GM12878 (cell line): ENCODE results near the gene PLEKHM2. TPM values are rescaled to one million over a fixed set of nuclear protein-coding genes. Genes with fewer than 3 reads are reported as not detected.

Experiments
- ATAC-seq: fragments of 200-7000 bp; cut with Tn5 transposase; 3 replicates; pipeline ENCODE4 v1.9.1; 2020; ENCODE audit warnings: mild to moderate bottlenecking, moderate library complexity
- BruUV-seq: library from RNA; stranded (reverse); fragments of 400-500 nt; replicated peaks from 2 replicates; lab custom pipeline; 2021; lab: Mats Ljungman, UMichigan
- CTCF ChIA-PET: fragments of 300-600 bp; sonication (Branson Sonifier 250); formaldehyde crosslinking; extraction: SDS; loops from one replicate; lab custom pipeline; 2021; ENCODE audit warnings: inconsistent platforms; lab: Yijun Ruan, JAX
- POLR2A ChIA-PET: fragments of 350-600 bp; formaldehyde crosslinking; extraction: SDS; loops from one replicate; lab custom pipeline; 2021; ENCODE audit warnings: inconsistent platforms; lab: Charles Lee
- RAD21 ChIA-PET: fragments of 300-600 bp; sonication (Branson Sonifier 250); formaldehyde crosslinking; loops from one replicate; lab custom pipeline; 2023; ENCODE audit warnings: antibody characterized with exemption; ENCODE audit not compliant: unreplicated experiment; lab: Charles Lee
- SMC1A ChIA-PET: fragments of 300-600 bp; sonication (Branson Sonifier 250); formaldehyde crosslinking; loops from one replicate; lab custom pipeline; 2023; ENCODE audit not compliant: unreplicated experiment, uncharacterized antibody; lab: Charles Lee
- DNase-seq: peaks from one replicate; pipeline ENCODE4 v3.0.0-alpha.2; 2011; ENCODE audit warnings: low read depth, low spot score
- FAIRE-seq: peaks from 3 replicates; lab custom pipeline; 2011; peaks lifted over from hg19 to GRCh38; lab: Jason Lieb, UNC
- H2AFZ ChIP-seq: 2 replicates; pipeline ENCODE4 v1.6.0; 2011; ENCODE audit warnings: low read depth, low read length, control low read depth; ENCODE audit not compliant: control insufficient read depth
- H3K27ac ChIP-seq: 2 replicates; pipeline ENCODE4 v1.5.1; 2011; ENCODE audit warnings: control low read depth; ENCODE audit not compliant: control insufficient read depth, insufficient read depth
- H3K27me3 ChIP-seq, 2 experiments: replicated peaks in 1 of 2; 2 replicates each; pipeline versions ENCODE4 v1.6.0 to v1.6.1; 2011; ENCODE audit warnings: low read length in 1 of 2; ENCODE audit not compliant: control insufficient read depth in 2 of 2, insufficient read depth in 2 of 2
- H3K36me3 ChIP-seq, 2 experiments: 2 replicates each; pipeline ENCODE4 v1.5.1; 2011; ENCODE audit warnings: low read length in 1 of 2; ENCODE audit not compliant: control insufficient read depth in 2 of 2, insufficient read depth in 2 of 2
- H3K4me1 ChIP-seq: 2 replicates; pipeline ENCODE4 v1.6.1; 2011; ENCODE audit warnings: mild to moderate bottlenecking, low read length, moderate library complexity, mixed read lengths; ENCODE audit not compliant: control insufficient read depth, insufficient read depth
- H3K4me2 ChIP-seq: 2 replicates; pipeline ENCODE4 v1.6.0; 2011; ENCODE audit warnings: control low read depth; ENCODE audit not compliant: control insufficient read depth, insufficient read depth
- H3K4me3 ChIP-seq: fragments of 200-600 bp; sonication (generic); 2 replicates; pipeline ENCODE4 v1.5.1; 2016
- H3K79me2 ChIP-seq: 2 replicates; pipeline ENCODE4 v1.6.0; 2011; ENCODE audit warnings: low read length; ENCODE audit not compliant: control insufficient read depth, insufficient read depth
- H3K9ac ChIP-seq: 2 replicates; pipeline ENCODE4 v1.8.0; 2011; ENCODE audit warnings: low read length, control low read depth, mixed read lengths; ENCODE audit not compliant: control insufficient read depth, insufficient read depth
- H3K9me3 ChIP-seq: replicated peaks from 3 replicates; pipeline ENCODE4 v1.5.1; 2011; ENCODE audit warnings: mild to moderate bottlenecking, low read length; ENCODE audit not compliant: control insufficient read depth, insufficient read depth
- H4K20me1 ChIP-seq: 2 replicates; pipeline ENCODE4 v1.6.0; 2011; ENCODE audit not compliant: control insufficient read depth, insufficient read depth
- ATF2 ChIP-seq: IDR thresholded peaks from 2 replicates; pipeline ENCODE4 v1.6.1; 2012; ENCODE audit warnings: low read length, inconsistent platforms
- BACH1 ChIP-seq: fragments of 450-650 bp; IDR thresholded peaks from 2 replicates; pipeline ENCODE4 v1.6.1; 2017; ENCODE audit warnings: mild to moderate bottlenecking, borderline replicate concordance
- CBFB ChIP-seq: IDR thresholded peaks from 2 replicates; pipeline ENCODE4 v1.6.1; 2016; ENCODE audit warnings: antibody characterized with exemption, low read depth
- CEBPZ ChIP-seq: fragments of 150-350 bp; IDR thresholded peaks from 2 replicates; pipeline ENCODE4 v1.6.1; 2016; ENCODE audit warnings: low read depth, low read length
- ESRRA ChIP-seq: IDR thresholded peaks from 2 replicates; pipeline ENCODE4 v1.6.1; 2012; ENCODE audit warnings: mild to moderate bottlenecking, low read length, improper control_type of control experiment
- EZH2 ChIP-seq: IDR thresholded peaks from 2 replicates; pipeline ENCODE4 v1.6.1; 2012; ENCODE audit warnings: low read depth, mild to moderate bottlenecking, control low read depth, inconsistent platforms, low read length, borderline replicate concordance; ENCODE audit not compliant: control insufficient read depth
- IRF5 ChIP-seq: fragments of 450-650 bp; IDR thresholded peaks from 2 replicates; pipeline ENCODE4 v1.6.1; 2017; ENCODE audit warnings: borderline replicate concordance
- LARP7 ChIP-seq: fragments of 450-650 bp; IDR thresholded peaks from 2 replicates; pipeline ENCODE4 v1.6.1; 2017; ENCODE audit warnings: mild to moderate bottlenecking
- NFYB ChIP-seq: IDR thresholded peaks from 2 replicates; pipeline ENCODE4 v1.6.1; 2011; ENCODE audit warnings: low read depth, mild to moderate bottlenecking, low read length, improper control_type of control experiment, moderate library complexity; ENCODE audit not compliant: insufficient read depth
- SPI1 ChIP-seq: IDR thresholded peaks from 2 replicates; pipeline ENCODE4 v1.6.1; 2011; ENCODE audit warnings: low read depth, mild to moderate bottlenecking, low read length, moderate library complexity, borderline replicate concordance; ENCODE audit not compliant: insufficient read depth
- STAT3 ChIP-seq: IDR thresholded peaks from 2 replicates; pipeline ENCODE4 v1.6.1; 2011; ENCODE audit warnings: low read depth, low read length, improper control_type of control experiment
- TCF7 ChIP-seq: IDR thresholded peaks from 2 replicates; pipeline ENCODE4 v1.6.1; 2014; ENCODE audit warnings: antibody characterized with exemption, borderline replicate concordance
- ZBTB33 ChIP-seq: fragments of 450-650 bp; IDR thresholded peaks from 2 replicates; pipeline ENCODE4 v1.6.1; 2017; ENCODE audit warnings: mild to moderate bottlenecking
- WGBS: methylation state at CpG from one replicate; pipeline ENCODE4 v1.1.6; 2016; ENCODE audit warnings: low lambda C conversion rate; ENCODE audit not compliant: insufficient replicate concordance, insufficient coverage; ENCODE audit errors: missing lambda C conversion rate; 5-methylcytosine and 5-hydroxymethylcytosine counted together
- in situ Hi-C: fragments of 300-500 bp; cut with MboI; formaldehyde crosslinking; loops from 9 replicates; pipeline ENCODE4 v1.14.3; 2018; ENCODE audit warnings: mixed read lengths
- intact Hi-C: fragments of 100-400 bp; cut with micrococcal nuclease; formaldehyde crosslinking; loops from one replicate; pipeline ENCODE4 v1.14.2; 2022; ENCODE audit not compliant: unreplicated experiment
- polyA plus RNA-seq, 11 experiments: library from polyadenylated mRNA; depleted of rRNA in 4 of 11; unstranded in 6 of 11; stranded (reverse) in 5 of 11; fragments of >200 nt; fragmentation: Nextera tagmentation in 4 of 11; fragmentation: Illumina TruSeq in 1 of 11; extraction: Ambion mirVana in 4 of 11; extraction: Trizol in 1 of 11; gene quantifications; 1 replicate in 1 of 11; 2 replicates in 10 of 11; pipeline versions ENCODE4 v1.2.1 to v1.2.3, GENCODE V29; 2011 to 2016; ENCODE audit warnings: inconsistent platforms in 2 of 11, missing spikeins in 2 of 11, low read depth in 1 of 11
- total RNA-seq, 4 experiments: library from RNA; depleted of rRNA in 3 of 4; stranded (reverse); fragments of >200 nt in 3 of 4; fragmentation: Illumina TruSeq in 1 of 4; extraction: Trizol in 1 of 4; gene quantifications; 2 replicates each; pipeline versions ENCODE4 v1.2.1 to v1.2.3, GENCODE V29; 2013 to 2021

PLEKHM2 gene
- total and polyA plus RNA-seq, 10 of the 15 experiments (the other 5 are each of a cell fraction or from before 2014, with no cell fraction given) = 0.37 to 55.2 (median 19.3) TPM

- POLR2A ChIA-PET = interaction anchor here (0.6 kb wide), 2 partner anchors 182 to 207 kb away, joined by 5 to 6 read pairs; no protein-coding TSS in a partner anchor
- RAD21 ChIA-PET = interaction anchor here (0.7 kb wide), 1 partner anchor 688 kb away, joined by 4 read pairs; no protein-coding TSS in a partner anchor
- H3K4me1 ChIP-seq = peaks cover 4% of the 10 kb centered on the region
- no TSS peak for BruUV-seq
- CTCF ChIA-PET = interaction anchor here (0.6 kb wide), 1 partner anchor 169 kb away, joined by 3 read pairs; no protein-coding TSS in a partner anchor
- intact Hi-C loops = no loop called here
- H3K9ac ChIP-seq = no peak overlapping the region
- H3K36me3 ChIP-seq = peaks cover 7% of the 10 kb centered on the region in 2 experiments
- H4K20me1 ChIP-seq = no peaks in the 10 kb centered on the region
- H3K9me3 ChIP-seq = no peaks in the 10 kb centered on the region; the same call in 2 of the 3 replicates
- FAIRE-seq (no peak), DNase-seq (no peak), ATAC-seq (no peak)
- no peaks in the 10 kb centered on the region for H3K27me3 ChIP-seq
- SMC1A ChIA-PET = interaction anchor here (0.8 to 1.4 kb wide), 2 partner anchors 13 to 31 kb away, joined by 3 read pairs; no protein-coding TSS in a partner anchor
- in situ Hi-C loops = no loop called here
- H3K4me3 ChIP-seq = no peak overlapping the region
- peaks cover 27% of the 10 kb centered on the region for H3K79me2 ChIP-seq
- 92% methylated on average over 18 of the region's 19 CpGs for WGBS
- H3K27ac ChIP-seq = no peak overlapping the region
- no peak overlapping the region for H2AFZ ChIP-seq
- no peak overlapping the region for H3K4me2 ChIP-seq
- TF ChIP-seq ESRRA (no peak), ZBTB33 (no peak), BACH1 (no peak), ATF2 (no peak), SPI1 (no peak), CEBPZ (no peak), TCF7 (no peak), EZH2 (no peak), NFYB (no peak), LARP7 (no peak), IRF5 (no peak), STAT3 (no peak), CBFB (no peak)
These were observed 18.8 kb downstream of the PLEKHM2 start for GRCh38 chr1:15702722-15703550.
